ENCODE results near the gene CYTH1. TPM values are rescaled to one million over a fixed set of nuclear protein-coding genes. Genes with fewer than 3 reads are reported as not detected.

CYTH1 gene
- total and polyA plus RNA-seq, 10 of the 15 experiments (the other 5 are each of a cell fraction or from before 2014, with no cell fraction given), result 6.6 to 188 (median 145) TPM

- intact Hi-C loops (cut with micrococcal nuclease; ENCODE audit: unreplicated experiment) (no loop called here), in situ Hi-C loops (cut with MboI) (no loop called here)
- Histone ChIP-seq H3K9ac (ENCODE audit: control insufficient read depth, insufficient read depth, low read length) (peak overlapping the region; percentile 73), H2AFZ (ENCODE audit: control insufficient read depth, low read depth, low read length) (no peak overlapping the region), H3K36me3 (ENCODE audit: control insufficient read depth in 2 of 2, insufficient read depth in 2 of 2, low read length in 1 of 2) (peaks cover 17 to 37% of the 10 kb centered on the region in 2 experiments), H3K4me2 (ENCODE audit: control insufficient read depth, insufficient read depth) (peak overlapping the region; percentile 65), H3K4me3 (peak overlapping the region; percentile 17), H3K79me2 (ENCODE audit: control insufficient read depth, insufficient read depth, low read length) (peaks cover 85% of the 10 kb centered on the region), H3K9me3 (replicated peaks; ENCODE audit: control insufficient read depth, insufficient read depth, low read length) (no peaks in the 10 kb centered on the region), H3K27me3 (replicated peaks in 1 of 2; ENCODE audit: control insufficient read depth in 2 of 2, insufficient read depth in 2 of 2, low read length in 1 of 2) (no peaks in the 10 kb centered on the region), H3K27ac (ENCODE audit: control insufficient read depth, insufficient read depth) (peak overlapping the region; percentile 99), H3K4me1 (ENCODE audit: control insufficient read depth, insufficient read depth, low read length) (peaks cover 60% of the 10 kb centered on the region), H4K20me1 (ENCODE audit: control insufficient read depth, insufficient read depth) (no peaks in the 10 kb centered on the region)
- SMC1A ChIA-PET (ENCODE audit: uncharacterized antibody, unreplicated experiment), result interaction anchor here (0.7 to 16.2 kb wide), 17 partner anchors 9 to 262 kb away, joined by 3 to 490 read pairs (median 5); no protein-coding TSS in a partner anchor
- FAIRE-seq (no peak), DNase-seq (ENCODE audit: low read depth, low spot score) (no peak), ATAC-seq (no peak)
- CTCF ChIA-PET, result interaction anchor here (0.7 to 8.0 kb wide), 14 partner anchors 8 to 667 kb away, joined by 3 to 85 read pairs (median 28); no protein-coding TSS in a partner anchor
- TF ChIP-seq CREB1 (IDR thresholded peaks at IDR 0.05; ENCODE audit: low read depth) (no peak), NKRF (conservative IDR thresholded peaks at IDR 0.05) (no peak), NFYA (IDR thresholded peaks at IDR 0.05; ENCODE audit: borderline replicate concordance, low read depth, low read length) (no peak), NR2C2 (IDR thresholded peaks at IDR 0.05; ENCODE audit: borderline replicate concordance, control insufficient read depth, insufficient read length, low read depth) (no peak), TCF12 (IDR thresholded peaks at IDR 0.05; ENCODE audit: low read depth, low read length) (no peak), SMAD5 (IDR thresholded peaks at IDR 0.05; ENCODE audit: low read depth) (no peak), RELA (IDR thresholded peaks at IDR 0.05; ENCODE audit: borderline replicate concordance, partially characterized antibody) (no peak), RBBP5 (conservative IDR thresholded peaks at IDR 0.05) (no peak), SUZ12 (IDR thresholded peaks at IDR 0.05; ENCODE audit: unreplicated experiment) (no peak)
- WGBS (ENCODE audit: insufficient coverage, insufficient replicate concordance, low lambda C conversion rate, missing lambda C conversion rate), result 22% methylated on average over 7 of the region's 7 CpGs
- RAD21 ChIA-PET (ENCODE audit: unreplicated experiment), result interaction anchor here (1.2 to 20.7 kb wide), 9 partner anchors 10 to 210 kb away, joined by 3 to 537 read pairs (median 39); no protein-coding TSS in a partner anchor
- BruUV-seq (replicated peaks), result no TSS peak
- POLR2A ChIA-PET, result interaction anchor here (0.7 to 13.9 kb wide), 10 partner anchors 10 to 210 kb away, joined by 3 to 384 read pairs (median 20); no protein-coding TSS in a partner anchor
These were observed 75.1 kb downstream of the CYTH1 start for GRCh38 chr17:78707016-78707415.

Data from GM12878 (cell line).